Measurements from ENCODE around the gene PTPRN2. TPM values are rescaled to one million over a fixed set of nuclear protein-coding genes. Genes with fewer than 3 reads are reported as not detected.

Gene PTPRN2
- total and polyA plus RNA-seq, 2 of the 13 experiments (the other 11 are each of a cell fraction or from before 2014, with no cell fraction given): 2.5 to 24.2 TPM

DNA sequence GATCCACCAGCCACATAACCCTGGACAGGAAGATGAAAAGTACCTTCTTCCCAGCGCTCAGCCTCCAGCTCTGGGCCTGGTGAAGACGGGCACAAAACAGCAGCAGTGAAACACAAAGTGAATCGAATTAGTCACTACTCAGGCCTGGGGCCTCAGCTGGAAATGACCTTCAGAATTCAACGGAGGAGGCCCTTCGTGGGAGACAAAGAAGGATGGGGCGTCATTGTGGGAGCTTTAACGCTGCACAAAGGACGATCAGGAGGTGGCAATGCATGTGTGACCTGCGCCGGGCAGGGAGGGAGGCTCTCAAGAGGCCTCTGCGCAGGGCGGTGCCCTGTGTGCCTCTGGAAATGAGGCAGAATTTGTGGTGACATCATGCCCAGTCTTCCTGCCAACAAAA lies 1089.0 kb downstream of the PTPRN2 start:
- FAIRE-seq (no peak), ATAC-seq (peak; percentile 30; the same call in 2 of the 3 replicates), DNase-seq (ENCODE audit: low spot score) (no peak)
- WGBS (ENCODE audit: low lambda C conversion rate): 34% methylated on average over 9 of the region's 12 CpGs
- POLR2A ChIA-PET: no interaction called here
- Histone ChIP-seq H3K9me3 (ENCODE audit: low read length) (no peaks in the 10 kb centered on the region), H3K4me1 (ENCODE audit: insufficient read depth, low read length) (no peaks in the 10 kb centered on the region), H2AFZ (ENCODE audit: low read length) (no peak overlapping the region), H3K27ac (ENCODE audit: extremely low read length, insufficient read depth, low read length) (no peak overlapping the region), H3K27me3 (ENCODE audit: control insufficient read depth in 1 of 2, insufficient read depth in 2 of 2, low read length in 2 of 2) (peaks cover 6 to 62% of the 10 kb centered on the region in 2 experiments; a peak in 4 of 5 replicates), H3K4me3 (replicated peaks in 1 of 3; ENCODE audit: insufficient read depth in 1 of 3, low read depth in 2 of 3, low read length in 3 of 3) (no peak overlapping the region), H3K9ac (ENCODE audit: insufficient read depth, low read depth, low read length) (no peak overlapping the region), H3K36me3 (replicated peaks in 1 of 2; ENCODE audit: control insufficient read depth in 1 of 2, insufficient read depth in 2 of 2, low read length in 2 of 2) (no peaks in the 10 kb centered on the region), H3K79me2 (ENCODE audit: insufficient read depth, low read length) (no peaks in the 10 kb centered on the region), H4K20me1 (ENCODE audit: insufficient read depth, low read length) (0 out of 2 replicates have a peak, but pooled peaks cover 3% of the 10 kb centered on the region), H3K4me2 (ENCODE audit: low read depth, low read length) (no peak overlapping the region)
- CTCF ChIA-PET (ENCODE audit: low intra/inter-chr PET ratio, low total read pairs): no interaction called here
- BruUV-seq (replicated peaks): no TSS peak
- TF ChIP-seq ATF7 (IDR thresholded peaks at IDR 0.05): peak; percentile 48; the same call in 1 of the 2 replicates
- TF ChIP-seq ATF7 (CRISPR knock-in tag; IDR thresholded peaks at IDR 0.05): no peak
- TF ChIP-seq DBP (CRISPR knock-in tag; IDR thresholded peaks at IDR 0.05; ENCODE audit: not compliant biosample characterization): no peak
- intact Hi-C loops (cut with micrococcal nuclease; ENCODE audit: unreplicated experiment): no loop called here
- in situ Hi-C loops (cut with HindIII; ENCODE audit: extremely low pct_ligation_motif_present, low pct_unique_long_range_greater_than_20kb): no loop called here

- ChIA-PET POLR2A (no interaction called here), CTCF (ENCODE audit: low intra/inter-chr PET ratio, low total read pairs) (no interaction called here)
- H3K27ac ChIP-seq (ENCODE audit: extremely low read length, insufficient read depth, low read length): no peak overlapping the region
- H3K9me3 ChIP-seq (ENCODE audit: low read length): no peaks in the 10 kb centered on the region
- no peak overlapping the region for H3K4me3 ChIP-seq (replicated peaks in 1 of 3; ENCODE audit: insufficient read depth in 1 of 3, low read depth in 2 of 3, low read length in 3 of 3)
- no peaks in the 10 kb centered on the region for H3K36me3 ChIP-seq (replicated peaks in 1 of 2; ENCODE audit: control insufficient read depth in 1 of 2, insufficient read depth in 2 of 2, low read length in 2 of 2)
- TF ChIP-seq HNRNPL (IDR thresholded peaks at IDR 0.05; ENCODE audit: low read depth, low read length) (0 out of 2 replicates have a peak, but pooled peaks have one; percentile 17), BATF2 (CRISPR knock-in tag; IDR thresholded peaks at IDR 0.05) (no peak), KAT7 (CRISPR knock-in tag; IDR thresholded peaks at IDR 0.05; ENCODE audit: borderline replicate concordance) (no peak), MED13 (CRISPR knock-in tag; IDR thresholded peaks at IDR 0.05) (no peak)
- TF ChIP-seq, protein P1, sequence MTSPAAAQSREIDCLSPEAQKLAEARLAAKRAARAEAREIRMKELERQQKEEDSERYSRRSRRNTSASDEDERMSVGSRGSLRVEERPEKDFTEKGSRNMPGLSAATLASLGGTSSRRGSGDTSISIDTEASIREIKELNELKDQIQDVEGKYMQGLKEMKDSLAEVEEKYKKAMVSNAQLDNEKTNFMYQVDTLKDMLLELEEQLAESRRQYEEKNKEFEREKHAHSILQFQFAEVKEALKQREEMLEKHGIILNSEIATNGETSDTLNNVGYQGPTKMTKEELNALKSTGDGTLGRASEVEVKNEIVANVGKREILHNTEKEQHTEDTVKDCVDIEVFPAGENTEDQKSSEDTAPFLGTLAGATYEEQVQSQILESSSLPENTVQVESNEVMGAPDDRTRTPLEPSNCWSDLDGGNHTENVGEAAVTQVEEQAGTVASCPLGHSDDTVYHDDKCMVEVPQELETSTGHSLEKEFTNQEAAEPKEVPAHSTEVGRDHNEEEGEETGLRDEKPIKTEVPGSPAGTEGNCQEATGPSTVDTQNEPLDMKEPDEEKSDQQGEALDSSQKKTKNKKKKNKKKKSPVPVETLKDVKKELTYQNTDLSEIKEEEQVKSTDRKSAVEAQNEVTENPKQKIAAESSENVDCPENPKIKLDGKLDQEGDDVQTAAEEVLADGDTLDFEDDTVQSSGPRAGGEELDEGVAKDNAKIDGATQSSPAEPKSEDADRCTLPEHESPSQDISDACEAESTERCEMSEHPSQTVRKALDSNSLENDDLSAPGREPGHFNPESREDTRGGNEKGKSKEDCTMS (CRISPR knock-in tag; conservative IDR thresholded peaks at IDR 0.05): no peak
- no peaks in the 10 kb centered on the region for H3K4me1 ChIP-seq (ENCODE audit: insufficient read depth, low read length)
- intact Hi-C loops (cut with micrococcal nuclease; ENCODE audit: unreplicated experiment): no loop called here
- no peaks in the 10 kb centered on the region for H3K79me2 ChIP-seq (ENCODE audit: insufficient read depth, low read length)
- no TSS peak for BruUV-seq (replicated peaks)
- no peak for FAIRE-seq
- 37% methylated on average over 27 of the region's 33 CpGs for whole genome bisulfite sequencing (ENCODE audit: low lambda C conversion rate)
- no peak overlapping the region for H3K4me2 ChIP-seq (ENCODE audit: low read depth, low read length)
- H3K27me3 ChIP-seq (ENCODE audit: control insufficient read depth in 1 of 2, insufficient read depth in 2 of 2, low read length in 2 of 2): peaks cover 5 to 60% of the 10 kb centered on the region in 2 experiments; a peak in 4 of 5 replicates
- 0 out of 2 replicates have a peak, but pooled peaks cover 3% of the 10 kb centered on the region for H4K20me1 ChIP-seq (ENCODE audit: insufficient read depth, low read length)
- H3K9ac ChIP-seq (ENCODE audit: insufficient read depth, low read depth, low read length): no peak overlapping the region
- no peak for DNase-seq (ENCODE audit: low spot score)
- no peak for ATAC-seq
- in situ Hi-C loops (cut with HindIII; ENCODE audit: extremely low pct_ligation_motif_present, low pct_unique_long_range_greater_than_20kb): no loop called here
- no peak overlapping the region for H2AFZ ChIP-seq (ENCODE audit: low read length)
Observed at GRCh38 chr7:157497744-157498651, 1089.6 kb downstream of the PTPRN2 start.
